DOHH2 (cell line): ENCODE results near the gene AHI1.

Experiments used
- H3F3A ChIP-seq: fragments of 200-600 bp; sonication (generic), shearing (Covaris generic); 2 replicates; pipeline ENCODE4 v1.6.0; 2016; ENCODE audit warnings: antibody characterized with exemption, mild to moderate bottlenecking; ENCODE audit not compliant: control insufficient read depth, insufficient read depth
- H3K27ac ChIP-seq: fragments of 200-600 bp; sonication (generic); 2 replicates; pipeline ENCODE4 v1.5.1; 2014; ENCODE audit warnings: low read depth, mild to moderate bottlenecking, low read length, moderate library complexity
- H3K27me3 ChIP-seq: fragments of 200-600 bp; sonication (generic); 2 replicates; pipeline ENCODE4 v1.6.1; 2014; ENCODE audit warnings: mild to moderate bottlenecking, low read length, mixed read lengths; ENCODE audit not compliant: control insufficient read depth
- H3K36me3 ChIP-seq: fragments of 200-600 bp; sonication (generic); 2 replicates; pipeline ENCODE4 v1.6.1; 2014; ENCODE audit warnings: mild to moderate bottlenecking, low read length, moderate library complexity, mixed read lengths; ENCODE audit not compliant: control insufficient read depth
- H3K4me1 ChIP-seq: fragments of 200-600 bp; sonication (generic); 2 replicates; pipeline ENCODE4 v1.6.1; 2014; ENCODE audit warnings: mild to moderate bottlenecking, low read length, mixed read lengths; ENCODE audit not compliant: control insufficient read depth
- H3K4me2 ChIP-seq: fragments of 200-600 bp; sonication (generic); 2 replicates; pipeline ENCODE4 v1.6.0; 2014; ENCODE audit warnings: mild to moderate bottlenecking, low read length, moderate library complexity
- H3K4me3 ChIP-seq: fragments of 200-600 bp; sonication (generic); 2 replicates; pipeline ENCODE4 v1.5.1; 2014; ENCODE audit warnings: mild to moderate bottlenecking, low read length, mixed read lengths
- H3K79me2 ChIP-seq: fragments of 200-600 bp; sonication (generic); 2 replicates; pipeline ENCODE4 v1.6.1; 2014; ENCODE audit warnings: mild to moderate bottlenecking, low read length, mixed read lengths; ENCODE audit not compliant: control insufficient read depth
- H3K9me2 ChIP-seq: fragments of 200-600 bp; sonication (generic); replicated peaks from 2 replicates; pipeline ENCODE4 v1.6.1; 2014; ENCODE audit warnings: mild to moderate bottlenecking, low read length, mixed read lengths; ENCODE audit not compliant: control insufficient read depth
- H3K9me3 ChIP-seq: fragments of 200-600 bp; sonication (generic); 2 replicates; pipeline ENCODE4 v1.6.1; 2014; ENCODE audit warnings: antibody characterized with exemption, low read length, mixed read lengths; ENCODE audit not compliant: control insufficient read depth, insufficient read depth
- H4K20me1 ChIP-seq: fragments of 200-600 bp; sonication (generic); 2 replicates; pipeline ENCODE4 v1.6.0; 2014; ENCODE audit warnings: low read depth, mild to moderate bottlenecking, antibody characterized with exemption, low read length, moderate library complexity; ENCODE audit not compliant: control insufficient read depth, insufficient read depth
- EZH2phosphoT487 ChIP-seq: fragments of 200-600 bp; sonication (generic); IDR thresholded peaks from 2 replicates; pipeline ENCODE4 v1.6.1; 2017; ENCODE audit warnings: borderline replicate concordance, mild to moderate bottlenecking, antibody characterized with exemption, low read length, moderate library complexity, mixed read lengths
- TF ChIP-seq, protein P1 (sequence below): fragments of 200-600 bp; sonication (generic); IDR thresholded peaks from one replicate; pipeline ENCODE4 v1.5.1; 2014; ENCODE audit warnings: antibody characterized with exemption, mild to moderate bottlenecking, low read depth, low read length; ENCODE audit not compliant: poor library complexity, severe bottlenecking

Gene AHI1

DNA sequence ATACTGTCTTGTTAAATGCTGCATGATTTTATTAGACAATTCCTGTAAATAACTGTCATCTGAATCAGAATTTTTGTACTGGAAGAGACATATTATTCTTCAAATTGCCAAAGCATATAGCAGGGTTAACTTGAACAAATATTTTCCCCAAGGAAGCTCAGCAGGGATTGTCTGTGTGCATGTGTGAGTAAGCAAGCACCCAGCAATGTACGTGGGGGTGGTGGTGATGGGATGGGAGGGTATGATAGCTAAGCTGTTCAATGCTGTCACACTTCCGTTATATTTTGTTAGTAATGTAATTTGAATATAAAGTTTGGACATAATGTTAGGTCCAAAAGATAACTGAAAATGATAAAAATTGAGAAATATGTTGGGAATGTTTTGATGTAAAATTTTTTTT, 198.3 kb downstream of the AHI1 start:
- no peak overlapping the region for H3K4me2 ChIP-seq
- no peak for TF ChIP-seq EZH2phosphoT487
- TF ChIP-seq, protein P1, sequence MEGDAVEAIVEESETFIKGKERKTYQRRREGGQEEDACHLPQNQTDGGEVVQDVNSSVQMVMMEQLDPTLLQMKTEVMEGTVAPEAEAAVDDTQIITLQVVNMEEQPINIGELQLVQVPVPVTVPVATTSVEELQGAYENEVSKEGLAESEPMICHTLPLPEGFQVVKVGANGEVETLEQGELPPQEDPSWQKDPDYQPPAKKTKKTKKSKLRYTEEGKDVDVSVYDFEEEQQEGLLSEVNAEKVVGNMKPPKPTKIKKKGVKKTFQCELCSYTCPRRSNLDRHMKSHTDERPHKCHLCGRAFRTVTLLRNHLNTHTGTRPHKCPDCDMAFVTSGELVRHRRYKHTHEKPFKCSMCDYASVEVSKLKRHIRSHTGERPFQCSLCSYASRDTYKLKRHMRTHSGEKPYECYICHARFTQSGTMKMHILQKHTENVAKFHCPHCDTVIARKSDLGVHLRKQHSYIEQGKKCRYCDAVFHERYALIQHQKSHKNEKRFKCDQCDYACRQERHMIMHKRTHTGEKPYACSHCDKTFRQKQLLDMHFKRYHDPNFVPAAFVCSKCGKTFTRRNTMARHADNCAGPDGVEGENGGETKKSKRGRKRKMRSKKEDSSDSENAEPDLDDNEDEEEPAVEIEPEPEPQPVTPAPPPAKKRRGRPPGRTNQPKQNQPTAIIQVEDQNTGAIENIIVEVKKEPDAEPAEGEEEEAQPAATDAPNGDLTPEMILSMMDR = no peak
- no peaks in the 10 kb centered on the region for H3K9me2 ChIP-seq
- no peaks in the 10 kb centered on the region for H4K20me1 ChIP-seq
- no peak overlapping the region for H3K4me3 ChIP-seq
- H3K27ac ChIP-seq = no peak overlapping the region
- H3K27me3 ChIP-seq = no peaks in the 10 kb centered on the region
- H3K36me3 ChIP-seq = no peaks in the 10 kb centered on the region
- H3F3A ChIP-seq = no peaks in the 10 kb centered on the region; the same call in 1 of the 2 replicates
- H3K9me3 ChIP-seq = no peaks in the 10 kb centered on the region
- no peaks in the 10 kb centered on the region for H3K79me2 ChIP-seq
- H3K4me1 ChIP-seq = peaks cover 4% of the 10 kb centered on the region; the same call in 1 of the 2 replicates

DNA sequence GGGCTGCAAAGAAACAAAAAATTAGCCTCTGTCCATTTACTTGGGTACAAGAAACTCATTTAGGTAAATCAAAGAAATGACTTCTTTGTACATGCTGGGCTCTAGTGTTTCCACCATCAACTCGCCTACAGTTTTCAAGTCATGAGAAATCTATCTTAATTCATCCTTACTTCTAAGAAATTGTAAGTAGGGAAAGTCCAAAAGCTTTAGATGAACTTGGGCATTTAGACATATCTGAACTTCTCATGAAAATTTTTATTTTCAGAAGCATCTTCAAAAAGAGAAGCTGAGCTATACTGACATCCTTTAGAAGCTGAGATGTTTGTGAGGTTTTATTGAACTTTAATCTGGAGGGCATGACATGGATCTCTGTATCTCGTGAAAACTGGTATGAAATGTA, 199.1 kb downstream of the AHI1 start:
- no peaks in the 10 kb centered on the region for H3K9me2 ChIP-seq
- peaks cover 4% of the 10 kb centered on the region; the same call in 1 of the 2 replicates for H3K4me1 ChIP-seq
- H3K36me3 ChIP-seq = no peaks in the 10 kb centered on the region
- H3K79me2 ChIP-seq = no peaks in the 10 kb centered on the region
- H3F3A ChIP-seq = no peaks in the 10 kb centered on the region; the same call in 1 of the 2 replicates
- H4K20me1 ChIP-seq = no peaks in the 10 kb centered on the region
- H3K4me3 ChIP-seq = no peak overlapping the region
- no peaks in the 10 kb centered on the region for H3K9me3 ChIP-seq
- no peaks in the 10 kb centered on the region for H3K27me3 ChIP-seq
- TF ChIP-seq, protein P1 = no peak
- no peak overlapping the region for H3K4me2 ChIP-seq
- no peak overlapping the region for H3K27ac ChIP-seq

DNA sequence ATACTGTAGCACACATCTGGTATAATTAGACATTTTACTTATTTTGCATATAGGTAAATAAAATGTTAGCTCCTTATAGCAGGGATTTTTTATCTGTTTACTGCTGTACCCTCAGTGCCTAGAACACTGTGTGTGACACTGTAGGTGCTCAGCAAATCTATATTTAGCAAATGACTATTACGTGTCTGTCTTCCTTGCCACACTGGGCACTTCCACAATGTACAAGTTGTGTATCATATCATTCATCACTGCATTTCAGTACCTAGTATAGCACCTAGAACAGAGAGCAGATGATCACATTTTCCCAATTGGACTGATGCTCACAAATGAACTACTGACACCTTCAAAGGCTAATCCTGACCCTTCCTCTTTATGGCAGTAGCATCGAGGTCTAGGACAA, 200.8 kb downstream of the AHI1 start:
- no peaks in the 10 kb centered on the region for H3K9me2 ChIP-seq
- H3K79me2 ChIP-seq = no peaks in the 10 kb centered on the region
- no peaks in the 10 kb centered on the region for H3K36me3 ChIP-seq
- H3K27me3 ChIP-seq = no peaks in the 10 kb centered on the region
- no peak overlapping the region for H3K4me2 ChIP-seq
- no peaks in the 10 kb centered on the region for H4K20me1 ChIP-seq
- H3K4me3 ChIP-seq = no peak overlapping the region
- TF ChIP-seq EZH2phosphoT487 = no peak
- TF ChIP-seq, protein P1 = no peak
- H3F3A ChIP-seq = no peaks in the 10 kb centered on the region; the same call in 1 of the 2 replicates
- H3K4me1 ChIP-seq = peaks cover 4% of the 10 kb centered on the region; the same call in 1 of the 2 replicates
- H3K9me3 ChIP-seq = no peaks in the 10 kb centered on the region
- no peak overlapping the region for H3K27ac ChIP-seq
